Panc1 (cell line): ENCODE measurements around the gene TMEM235.

Experiments
- CTCF ChIP-seq: fragments of 450-650 bp; IDR thresholded peaks from 2 replicates; pipeline ENCODE4 v1.5.1; 2017; ENCODE audit warnings: mild to moderate bottlenecking
- POLR2AphosphoS5 ChIP-seq: IDR thresholded peaks from 2 replicates; pipeline ENCODE4 v1.6.1; 2012; ENCODE audit warnings: mild to moderate bottlenecking, low read depth, low read length, moderate library complexity
- TCF7L2 ChIP-seq: IDR thresholded peaks from 2 replicates; pipeline ENCODE4 v1.6.1; 2011; ENCODE audit warnings: mild to moderate bottlenecking, low read depth, low read length, inconsistent platforms

GRCh38 chr17:78252701-78253635 is 21.5 kb downstream of the TMEM235 start:
- TF ChIP-seq CTCF: no peak
- no peak for TF ChIP-seq TCF7L2
- no peak for TF ChIP-seq POLR2AphosphoS5
